Thoracic aorta (tissue), 2 donors: ENCODE results near the gene MREG. TPM values are rescaled to one million over a fixed set of nuclear protein-coding genes. Genes with fewer than 3 reads are reported as not detected.

ENCODE experiments used
- ATAC-seq: fragments of 150-250 bp; one replicate; pipeline ENCODE4 v1.8.0; 2017; ENCODE audit warnings: low read depth; ENCODE audit not compliant: insufficient number of reproducible peaks, low FRiP score
- DNase-seq: peaks from one replicate; pipeline ENCODE4 v3.0.0-alpha.2; 2020; ENCODE audit warnings: low spot score
- H3K27ac ChIP-seq, 2 donors: fragments of 200-600 bp; sonication (generic); 1 replicate in 1 of 2; 2 replicates in 1 of 2; pipeline ENCODE4 v1.5.1; 2016; ENCODE audit warnings: mild to moderate bottlenecking in 2 of 2, moderate library complexity in 2 of 2
- H3K27me3 ChIP-seq: fragments of 200-600 bp; sonication (generic); replicated peaks from 2 replicates; pipeline ENCODE4 v1.6.0; 2016; ENCODE audit warnings: mild to moderate bottlenecking; ENCODE audit not compliant: insufficient read depth
- H3K36me3 ChIP-seq: fragments of 200-600 bp; sonication (generic); one replicate; pipeline ENCODE4 v1.5.1; 2016
- H3K4me1 ChIP-seq, 2 donors: fragments of 200-600 bp; sonication (generic); 1 replicate in 1 of 2; 2 replicates in 1 of 2; pipeline versions ENCODE4 v1.5.1 to v1.6.0; 2016; ENCODE audit warnings: low read depth in 2 of 2, mild to moderate bottlenecking in 1 of 2; ENCODE audit not compliant: control insufficient read depth in 1 of 2
- H3K4me3 ChIP-seq: fragments of 200-600 bp; sonication (generic); 2 replicates; pipeline ENCODE4 v1.5.1; 2016; ENCODE audit warnings: mild to moderate bottlenecking
- H3K9me3 ChIP-seq: fragments of 200-600 bp; sonication (generic); 2 replicates; pipeline ENCODE4 v1.5.1; 2016
- total RNA-seq, 2 donors: library from RNA; depleted of rRNA; stranded (reverse); fragments of >200 nt; gene quantifications; one replicate each; pipeline versions ENCODE4 v1.1.0 to v1.2.3, GENCODE V29; 2016
- TF ChIP-seq, protein P1 (sequence below): fragments of 200-600 bp; sonication (generic); IDR thresholded peaks from one replicate; pipeline ENCODE4 v1.5.1; 2019; ENCODE audit warnings: antibody characterized with exemption

The MREG gene
- total RNA-seq, 2 donors from 2014 or later = 1.6 to 10.7 TPM

DNA sequence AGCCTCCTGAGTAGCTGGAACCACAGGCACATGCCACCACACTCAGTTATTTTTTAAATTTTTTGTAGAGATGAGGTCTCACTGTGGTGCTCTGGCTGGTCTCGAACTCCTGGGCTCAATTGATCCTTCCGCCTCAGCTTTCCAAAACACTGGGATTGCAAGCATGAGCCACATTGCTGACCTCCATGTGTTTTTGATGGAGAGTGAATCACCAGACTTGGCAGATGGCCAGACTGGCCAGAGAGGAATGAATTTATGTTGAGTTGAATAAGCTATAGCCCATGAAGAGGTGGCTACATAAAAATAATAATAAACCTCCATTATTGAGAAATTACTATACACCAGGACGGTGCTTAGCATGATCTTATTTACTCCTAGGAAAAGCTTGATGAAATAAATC, 91.5 kb downstream of the MREG start:
- no peaks in the 10 kb centered on the region for H3K27me3 ChIP-seq
- H3K4me1 ChIP-seq = peaks cover 6 to 28% of the 10 kb centered on the region in 2 donors
- no peaks in the 10 kb centered on the region for H3K9me3 ChIP-seq
- TF ChIP-seq, protein P1, sequence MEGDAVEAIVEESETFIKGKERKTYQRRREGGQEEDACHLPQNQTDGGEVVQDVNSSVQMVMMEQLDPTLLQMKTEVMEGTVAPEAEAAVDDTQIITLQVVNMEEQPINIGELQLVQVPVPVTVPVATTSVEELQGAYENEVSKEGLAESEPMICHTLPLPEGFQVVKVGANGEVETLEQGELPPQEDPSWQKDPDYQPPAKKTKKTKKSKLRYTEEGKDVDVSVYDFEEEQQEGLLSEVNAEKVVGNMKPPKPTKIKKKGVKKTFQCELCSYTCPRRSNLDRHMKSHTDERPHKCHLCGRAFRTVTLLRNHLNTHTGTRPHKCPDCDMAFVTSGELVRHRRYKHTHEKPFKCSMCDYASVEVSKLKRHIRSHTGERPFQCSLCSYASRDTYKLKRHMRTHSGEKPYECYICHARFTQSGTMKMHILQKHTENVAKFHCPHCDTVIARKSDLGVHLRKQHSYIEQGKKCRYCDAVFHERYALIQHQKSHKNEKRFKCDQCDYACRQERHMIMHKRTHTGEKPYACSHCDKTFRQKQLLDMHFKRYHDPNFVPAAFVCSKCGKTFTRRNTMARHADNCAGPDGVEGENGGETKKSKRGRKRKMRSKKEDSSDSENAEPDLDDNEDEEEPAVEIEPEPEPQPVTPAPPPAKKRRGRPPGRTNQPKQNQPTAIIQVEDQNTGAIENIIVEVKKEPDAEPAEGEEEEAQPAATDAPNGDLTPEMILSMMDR = no peak
- no peak overlapping the region for H3K27ac ChIP-seq
- H3K36me3 ChIP-seq = no peaks in the 10 kb centered on the region
- no peak overlapping the region for H3K4me3 ChIP-seq
- ATAC-seq (no peak), DNase-seq (no peak)

DNA sequence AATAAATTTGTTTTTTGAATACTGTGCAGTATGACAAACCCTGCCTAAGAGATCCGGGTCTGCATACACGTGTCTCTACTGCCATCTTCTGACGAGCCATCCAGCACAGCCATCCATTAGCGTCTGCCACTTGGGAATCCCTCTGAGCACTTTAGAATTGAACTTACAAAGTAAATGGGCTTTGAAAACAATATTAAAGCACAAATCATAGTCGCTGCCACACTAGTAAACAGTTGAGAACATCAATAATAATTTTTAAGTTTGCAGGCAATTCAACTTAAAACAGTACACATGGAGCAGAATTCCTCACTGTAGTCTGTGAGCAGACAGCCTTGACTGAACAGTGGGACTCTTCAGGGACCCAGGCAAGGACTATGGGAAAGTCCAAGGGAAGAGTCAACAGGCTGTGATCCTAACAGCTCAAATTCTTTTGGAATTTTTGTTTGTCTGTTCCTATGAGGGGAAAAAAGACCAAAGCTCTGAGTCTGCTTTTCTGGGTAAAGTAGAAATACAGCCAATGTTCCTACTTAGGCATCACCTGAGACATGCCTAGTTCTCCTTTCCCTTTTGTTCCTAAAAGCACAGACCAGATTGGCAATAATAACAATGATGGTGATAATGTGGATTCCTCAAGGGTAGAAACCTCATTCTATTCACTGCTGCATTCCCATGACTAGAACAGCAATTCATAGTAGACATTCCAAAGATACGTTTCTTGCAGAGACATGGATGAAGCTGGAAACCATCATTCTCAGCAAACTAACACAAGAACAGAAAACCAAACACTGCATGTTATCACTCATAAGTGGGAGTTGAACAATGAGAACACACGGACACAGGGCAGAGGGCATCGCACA, 92.9 kb downstream of the MREG start:
- no peak overlapping the region for H3K27ac ChIP-seq

DNA sequence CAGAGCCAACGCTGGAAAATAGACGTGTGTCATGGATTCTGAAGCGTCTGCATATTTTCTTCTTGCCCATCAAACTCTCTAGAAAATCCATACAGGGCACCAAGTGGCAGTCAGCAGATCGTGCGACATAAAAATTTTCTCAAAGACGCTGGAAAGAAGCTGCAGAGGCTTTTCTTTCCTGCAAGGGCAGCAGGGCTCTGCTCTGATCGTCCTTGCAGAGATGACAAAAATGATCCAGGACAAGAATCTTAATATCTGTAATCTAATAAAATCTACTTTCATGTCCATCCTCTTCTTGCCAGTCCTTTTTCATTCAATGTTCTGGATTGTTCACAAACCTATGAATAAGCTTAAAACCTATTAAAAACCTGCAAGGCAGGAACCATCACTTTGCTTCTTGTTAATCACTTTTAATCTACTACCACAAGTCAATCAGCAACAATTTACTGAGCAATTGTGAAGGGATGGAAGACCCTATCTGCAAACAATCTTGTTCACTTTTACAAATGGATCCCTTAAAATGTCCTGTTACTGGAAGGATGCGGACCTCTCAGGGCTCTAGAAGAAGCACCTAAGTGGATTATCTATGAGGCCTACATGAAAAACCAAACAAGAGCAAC, 93.6 kb downstream of the MREG start:
- TF ChIP-seq, protein P1 = no peak
- DNase-seq (no peak), ATAC-seq (peak; percentile 40)
- H3K27me3 ChIP-seq = no peaks in the 10 kb centered on the region
- no peaks in the 10 kb centered on the region for H3K36me3 ChIP-seq
- H3K9me3 ChIP-seq = no peaks in the 10 kb centered on the region
- no peak overlapping the region for H3K4me3 ChIP-seq
- peaks cover 6 to 28% of the 10 kb centered on the region in 2 donors for H3K4me1 ChIP-seq
- peak overlapping the region in 1 of 2 donors; percentile 4 for H3K27ac ChIP-seq

More for the DNA sequence above, 92.9 kb downstream of the MREG start:
- H3K4me1 ChIP-seq = peaks cover 6 to 28% of the 10 kb centered on the region in 2 donors
- H3K27me3 ChIP-seq = no peaks in the 10 kb centered on the region
- no peak overlapping the region for H3K4me3 ChIP-seq
- DNase-seq (peak; percentile 31), ATAC-seq (peak; percentile 70)
- TF ChIP-seq, protein P1 = peak; percentile 69
- no peaks in the 10 kb centered on the region for H3K9me3 ChIP-seq
- no peaks in the 10 kb centered on the region for H3K36me3 ChIP-seq

DNA sequence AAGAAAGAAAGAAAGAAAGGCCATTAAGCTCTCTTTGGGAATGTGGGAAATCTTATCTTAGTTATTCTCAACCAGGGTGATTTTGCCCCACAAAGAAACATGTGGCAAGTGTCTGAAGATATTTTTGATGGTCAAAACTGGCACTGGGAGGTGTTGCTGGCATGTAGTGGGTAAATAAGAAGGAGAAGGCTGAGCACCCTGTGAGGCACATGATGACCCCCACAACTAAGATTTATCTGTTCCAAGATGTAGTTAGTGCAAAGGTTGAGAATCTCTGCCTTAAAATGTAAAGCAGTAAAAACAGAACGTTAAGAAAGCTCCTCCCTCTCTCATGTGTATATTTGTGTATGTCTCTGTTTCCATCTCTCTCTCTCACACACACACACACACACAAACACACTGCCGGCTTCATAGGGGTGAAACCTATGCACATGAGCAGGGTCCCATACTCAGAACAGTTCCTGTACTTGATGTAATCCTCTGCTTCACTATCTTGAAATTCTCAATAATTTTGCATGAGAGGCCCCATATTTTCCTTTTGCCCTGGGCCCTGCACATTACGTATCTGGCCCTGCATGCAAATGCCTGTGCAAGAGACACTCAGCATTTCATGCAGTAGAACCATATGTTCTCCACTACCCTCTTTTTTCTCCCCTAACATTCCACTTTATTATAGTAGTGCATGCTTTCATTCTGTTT, 94.3 kb downstream of the MREG start:
- H3K4me1 ChIP-seq = peaks cover 6 to 28% of the 10 kb centered on the region in 2 donors
- H3K4me3 ChIP-seq = no peak overlapping the region
- DNase-seq (no peak), ATAC-seq (no peak)
- H3K27me3 ChIP-seq = no peaks in the 10 kb centered on the region
- no peaks in the 10 kb centered on the region for H3K36me3 ChIP-seq
- TF ChIP-seq, protein P1 = no peak
- peak overlapping the region in 1 of 2 donors; percentile 27 for H3K27ac ChIP-seq
- no peaks in the 10 kb centered on the region for H3K9me3 ChIP-seq
